HG03520 (cell line): Measurements from ENCODE around the gene NEU4.
"Not testable (repeated sequence)": the region's sequence is repeated elsewhere in the genome, so short reads cannot be mapped to it uniquely, and the experiment has no call there.

Experiments used
- ATAC-seq: cut with Tn5 transposase; IDR thresholded peaks from one replicate; pipeline ENCODE4 v1.9.1; 2021; ENCODE audit warnings: mild to moderate bottlenecking, moderate library complexity; ENCODE audit not compliant: unreplicated experiment

NEU4 gene

DNA sequence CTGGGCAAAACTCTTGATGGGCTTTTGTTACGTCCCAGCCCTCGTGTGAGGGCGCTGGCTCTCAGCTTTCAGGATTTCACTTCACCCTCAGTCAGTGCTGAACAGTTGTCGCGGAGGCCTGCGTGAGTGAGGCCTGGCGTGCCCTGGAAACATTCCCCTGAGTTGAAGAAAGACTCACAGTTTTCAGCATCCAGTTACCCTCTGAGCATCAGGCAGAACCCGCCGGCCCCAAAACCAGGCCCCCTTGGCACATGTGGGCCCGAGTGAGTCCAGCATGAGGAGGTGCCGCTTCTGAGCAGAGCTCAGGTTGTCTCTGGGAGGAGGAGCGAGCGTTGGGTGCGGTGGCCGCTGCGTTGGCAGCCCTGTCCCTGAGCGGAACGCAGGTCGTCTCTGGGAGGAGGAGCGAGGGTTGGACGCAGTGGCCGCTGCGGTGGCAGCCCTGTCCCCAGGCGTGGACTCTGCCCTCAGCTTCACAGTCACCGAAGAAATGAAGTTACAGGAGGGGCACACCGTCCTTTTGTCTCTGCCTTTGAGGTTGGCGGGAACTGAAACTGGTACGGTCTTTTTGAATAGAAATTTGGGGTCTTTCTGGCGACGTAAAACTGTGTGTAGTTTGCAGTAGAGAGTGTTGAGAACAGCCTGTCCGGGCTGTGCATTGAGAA is at the start of gene NEU4:
Gene NEU4 (plus strand): TSS at position 473 of the 662 bp plus-strand sequence. CDS start 5,292 bp downstream, outside the sequence.
- no peak for ATAC-seq

DNA sequence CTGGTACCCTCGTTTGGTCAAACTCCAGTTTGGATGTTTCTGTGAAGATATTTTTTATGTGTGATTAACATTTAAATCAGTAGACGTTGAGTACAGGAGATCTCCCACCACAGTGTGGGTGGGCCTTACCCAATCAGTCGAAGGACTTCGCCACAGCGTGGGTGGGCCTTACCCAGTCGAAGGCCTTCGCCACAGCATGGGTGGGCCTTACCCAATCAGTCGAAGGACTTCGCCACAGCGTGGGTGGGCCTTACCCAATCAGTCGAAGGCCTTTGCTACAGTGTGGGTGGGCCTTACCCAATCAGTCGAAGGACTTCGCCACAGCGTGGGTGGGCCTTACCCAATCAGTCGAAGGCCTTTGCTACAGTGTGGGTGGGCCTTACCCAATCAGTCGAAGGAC is 49.1 kb upstream of the NEU4 start:
- not testable (repeated sequence) for ATAC-seq

GRCh38 chr2:241760301-241760771 is 48.7 kb upstream of the NEU4 start:
- no peak for ATAC-seq

DNA sequence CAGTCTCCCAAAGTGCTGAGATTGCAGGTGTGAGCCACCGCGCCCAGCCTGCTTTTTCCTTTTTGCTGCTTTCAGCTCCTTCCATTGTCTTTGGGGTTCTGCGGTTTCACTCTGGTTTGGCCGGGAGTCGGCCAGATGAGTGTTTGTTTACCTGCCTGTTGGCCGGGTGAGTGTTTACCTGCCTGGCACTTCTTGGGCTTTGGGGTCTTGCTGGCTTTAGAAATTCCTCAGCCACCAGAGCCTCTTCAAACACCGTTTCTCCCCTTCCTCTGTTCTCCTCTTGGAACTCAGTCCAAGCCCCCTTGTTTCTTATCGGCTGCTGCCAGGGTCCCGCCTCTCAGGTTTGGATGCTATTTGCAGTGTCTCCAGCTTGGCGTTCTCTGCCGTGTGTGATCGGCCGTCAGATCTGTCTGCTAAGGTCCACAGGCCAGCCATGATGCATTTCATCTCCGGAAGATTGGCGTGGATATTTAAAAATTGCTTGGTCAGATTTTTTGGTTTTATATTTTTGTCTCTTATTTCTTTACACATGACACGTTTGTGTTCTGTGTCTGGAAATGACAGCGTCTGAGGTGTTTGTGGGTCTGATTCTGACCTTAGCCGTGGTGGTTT is 46.6 kb upstream of the NEU4 start:
- ATAC-seq: no peak

- ATAC-seq: no peak
Observed at GRCh38 chr2:241762933-241763369, 46.0 kb upstream of the NEU4 start.

- ATAC-seq: no peak
Observed at GRCh38 chr2:241763551-241764274, 45.3 kb upstream of the NEU4 start.

DNA sequence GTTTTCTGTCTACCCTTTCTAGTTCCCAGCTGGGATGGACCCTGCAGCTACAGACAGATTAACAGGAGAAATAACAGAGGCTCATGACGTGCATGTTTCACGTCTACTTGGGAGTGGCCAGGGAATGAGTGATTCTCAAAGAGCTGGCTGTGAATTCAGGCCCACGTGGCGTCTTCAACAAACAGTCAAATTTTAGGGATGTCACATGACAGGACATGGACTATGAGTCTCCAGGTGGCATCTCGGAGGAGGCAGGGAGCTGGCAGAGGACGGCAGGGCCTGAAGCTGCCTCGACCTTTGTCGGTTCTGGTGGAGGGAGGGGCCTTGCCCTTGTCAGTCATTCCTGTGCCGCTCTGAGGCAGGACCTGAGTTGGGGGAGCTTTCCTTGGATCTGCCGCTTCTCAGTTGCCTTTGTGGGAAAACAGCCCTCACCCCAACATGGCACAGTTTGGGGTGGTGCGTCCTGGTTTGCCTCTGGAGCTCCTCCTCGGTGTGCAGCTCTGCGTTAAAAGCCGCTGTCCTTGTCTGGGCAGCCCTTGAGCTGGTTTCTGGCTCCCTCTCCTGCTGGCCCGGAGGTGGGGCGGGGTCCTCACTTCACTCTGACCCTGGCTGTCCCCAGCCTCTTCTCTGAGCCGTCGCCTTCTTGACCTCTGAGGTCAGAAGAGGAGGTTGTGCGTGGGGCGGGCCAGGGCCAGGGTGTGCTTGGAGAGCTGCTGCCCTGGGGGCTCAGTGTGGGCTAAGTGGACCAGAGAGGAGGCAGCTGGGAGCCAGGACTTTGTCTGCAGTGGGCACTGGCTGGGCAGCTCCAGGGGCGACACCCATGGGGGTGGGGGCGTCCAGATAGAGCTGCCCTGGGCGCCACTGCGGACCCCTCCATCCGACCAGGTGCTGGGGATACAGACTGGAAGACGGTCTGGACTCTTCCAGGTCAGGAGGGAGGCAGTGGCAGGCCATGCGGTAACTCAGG is 44.4 kb upstream of the NEU4 start:
- ATAC-seq: no peak

DNA sequence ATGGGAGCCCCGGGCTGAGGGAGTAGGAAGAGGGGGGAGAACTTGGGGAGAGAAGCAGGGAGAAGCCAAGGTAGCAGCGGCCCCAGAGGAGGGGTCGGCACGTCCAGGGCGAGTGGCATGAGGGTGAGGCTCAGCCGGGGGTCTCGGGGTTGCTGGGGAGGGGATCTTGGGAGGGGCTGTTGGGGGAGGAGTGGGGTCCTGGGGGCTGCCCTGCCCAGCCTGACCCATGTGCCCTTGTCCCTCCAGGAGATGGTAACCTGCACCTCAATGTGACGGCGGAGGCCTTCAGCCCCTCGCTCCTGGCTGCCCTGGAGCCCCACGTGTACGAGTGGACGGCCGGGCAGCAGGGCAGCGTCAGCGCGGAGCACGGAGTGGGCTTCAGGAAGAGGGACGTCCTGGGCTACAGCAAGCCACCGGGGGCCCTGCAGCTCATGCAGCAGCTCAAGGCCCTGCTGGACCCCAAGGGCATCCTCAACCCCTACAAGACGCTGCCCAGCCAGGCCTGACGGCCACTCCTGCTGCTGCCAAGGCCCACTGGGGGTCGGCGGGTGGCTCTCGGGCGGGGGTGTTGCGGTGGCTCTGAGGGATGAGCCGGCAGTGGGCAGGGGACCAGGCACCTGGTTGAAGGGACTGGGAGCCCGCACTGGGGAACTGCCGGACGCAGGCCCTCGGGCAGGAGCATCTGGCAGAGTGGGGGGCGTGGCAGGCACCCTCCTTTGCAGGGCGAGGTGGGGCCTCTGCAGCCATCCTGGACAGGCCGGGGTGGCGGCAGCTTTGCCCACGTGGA is 41.3 kb upstream of the NEU4 start:
- no peak for ATAC-seq

DNA sequence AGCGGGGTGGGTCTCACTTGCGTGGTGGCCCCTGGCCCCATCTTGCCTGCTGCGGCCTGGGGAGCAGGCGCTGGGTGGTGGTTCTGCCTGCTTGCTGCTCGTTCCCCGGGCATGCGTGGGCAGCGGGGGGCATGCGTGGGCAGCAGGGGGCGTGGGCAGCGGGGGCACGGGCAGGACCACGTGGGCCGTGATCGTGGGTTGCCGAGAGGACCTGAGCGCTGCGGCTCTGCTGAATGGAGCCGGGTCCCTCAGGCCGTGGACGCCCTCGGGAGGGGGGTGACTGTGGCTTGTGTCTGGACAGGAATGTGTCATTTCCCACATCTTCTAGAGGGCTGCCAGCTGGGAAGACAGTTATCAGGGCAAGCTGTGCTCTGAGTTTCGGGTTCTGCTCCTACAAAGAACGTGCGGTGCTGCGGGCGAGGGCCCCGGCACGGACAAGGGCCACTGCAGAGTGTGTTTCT is 40.7 kb upstream of the NEU4 start:
- no peak for ATAC-seq

DNA sequence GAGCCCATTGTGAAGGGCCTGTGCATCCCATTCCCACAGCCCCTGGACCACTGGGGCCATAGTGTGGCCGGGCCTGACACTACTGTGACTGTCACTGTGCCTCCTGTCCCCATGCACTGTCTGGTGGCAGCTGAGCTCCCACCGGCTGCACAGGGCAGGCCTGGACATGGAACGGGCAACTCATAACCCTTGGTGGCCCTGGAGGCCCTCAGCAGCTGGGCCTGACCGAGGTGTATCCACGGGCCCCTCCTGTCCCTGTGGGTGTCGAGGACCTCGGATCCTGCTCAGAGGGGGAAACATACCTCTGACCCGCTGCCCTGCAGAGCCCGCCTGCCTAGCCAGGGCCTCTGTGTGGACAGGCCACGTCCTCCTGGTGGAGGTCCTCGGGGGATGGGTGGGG is 40.1 kb upstream of the NEU4 start:
- ATAC-seq: no peak

- ATAC-seq: no peak
Observed at GRCh38 chr2:241769819-241770184, 39.2 kb upstream of the NEU4 start.

GRCh38 chr2:241770185-241770935 is 38.6 kb upstream of the NEU4 start:
- no peak for ATAC-seq

DNA sequence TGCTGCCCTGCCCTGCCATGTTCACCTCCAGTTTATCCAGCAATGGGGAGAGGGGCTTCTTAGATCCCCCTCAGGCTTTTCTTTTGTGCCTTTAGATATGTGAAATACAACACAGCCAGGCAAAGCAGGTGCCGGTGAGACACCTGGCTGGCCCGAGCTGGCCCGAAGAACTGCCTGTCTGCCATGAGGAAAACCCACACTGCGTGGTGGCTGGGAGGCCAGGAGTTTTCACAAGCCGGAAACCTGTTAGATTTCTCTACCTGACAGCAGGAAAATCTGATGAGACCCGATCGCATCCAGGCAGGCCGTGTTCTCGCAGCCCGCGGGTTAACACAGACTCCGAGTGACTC is 38.1 kb upstream of the NEU4 start:
- no peak for ATAC-seq

DNA sequence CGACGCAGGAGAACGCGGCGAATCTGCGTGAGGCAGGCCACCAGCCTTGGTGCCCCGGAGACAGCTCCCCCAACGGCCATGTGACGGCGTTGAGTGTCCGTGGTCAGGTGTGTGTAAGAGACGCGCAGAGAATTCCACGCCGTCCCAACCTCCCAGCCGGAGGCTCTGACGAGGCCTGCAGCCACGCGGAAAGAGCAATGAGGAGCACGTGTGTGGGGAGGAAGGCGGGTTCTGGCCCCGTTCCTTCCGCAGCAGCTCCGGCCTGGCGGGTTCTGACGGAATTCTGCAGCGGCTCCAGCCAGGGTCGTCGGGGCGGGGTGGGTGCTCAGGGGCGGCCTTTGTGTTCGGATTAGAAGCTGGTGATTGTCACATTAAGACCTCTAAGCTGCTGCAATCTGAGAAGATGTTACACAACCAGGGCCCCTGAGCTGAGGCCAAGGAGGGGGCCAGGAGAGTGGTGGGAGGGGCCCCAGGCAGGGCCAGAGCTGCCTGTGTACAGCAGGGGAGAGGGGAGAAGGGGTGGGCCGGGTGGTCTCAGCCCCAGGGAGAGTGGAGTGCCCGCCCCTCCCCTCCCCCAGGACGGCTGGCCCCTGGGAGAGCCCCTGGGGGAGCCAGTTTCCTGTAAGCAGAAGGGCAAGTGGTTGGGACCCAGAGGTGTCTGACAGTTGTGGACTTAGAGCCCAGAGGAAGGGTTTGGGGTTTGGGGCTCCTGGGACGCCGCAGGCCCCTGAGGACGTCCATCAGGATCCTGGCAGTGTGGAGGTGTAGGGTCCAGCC is 37.5 kb upstream of the NEU4 start:
- ATAC-seq: no peak

DNA sequence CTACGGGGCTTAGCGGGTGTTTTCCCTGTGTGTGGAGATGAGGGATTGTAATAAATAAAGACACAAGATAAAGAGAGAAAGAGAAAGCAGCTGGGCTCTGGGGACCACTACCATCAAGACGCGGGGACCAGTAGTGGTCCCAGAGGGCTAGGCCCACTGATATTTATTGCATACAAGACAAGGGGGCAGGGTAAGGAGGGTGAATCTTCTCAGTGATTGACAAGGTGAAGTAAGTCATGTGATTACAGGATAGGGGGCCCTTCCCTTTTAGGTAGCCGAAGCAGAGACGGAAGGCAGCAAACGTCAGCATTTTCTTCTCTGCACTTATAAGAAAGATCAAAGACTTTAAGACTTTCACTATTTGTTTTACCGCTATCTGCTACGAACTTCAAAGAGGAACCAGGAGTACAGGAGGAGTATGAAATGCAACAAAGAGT is 36.9 kb upstream of the NEU4 start:
- no peak for ATAC-seq

DNA sequence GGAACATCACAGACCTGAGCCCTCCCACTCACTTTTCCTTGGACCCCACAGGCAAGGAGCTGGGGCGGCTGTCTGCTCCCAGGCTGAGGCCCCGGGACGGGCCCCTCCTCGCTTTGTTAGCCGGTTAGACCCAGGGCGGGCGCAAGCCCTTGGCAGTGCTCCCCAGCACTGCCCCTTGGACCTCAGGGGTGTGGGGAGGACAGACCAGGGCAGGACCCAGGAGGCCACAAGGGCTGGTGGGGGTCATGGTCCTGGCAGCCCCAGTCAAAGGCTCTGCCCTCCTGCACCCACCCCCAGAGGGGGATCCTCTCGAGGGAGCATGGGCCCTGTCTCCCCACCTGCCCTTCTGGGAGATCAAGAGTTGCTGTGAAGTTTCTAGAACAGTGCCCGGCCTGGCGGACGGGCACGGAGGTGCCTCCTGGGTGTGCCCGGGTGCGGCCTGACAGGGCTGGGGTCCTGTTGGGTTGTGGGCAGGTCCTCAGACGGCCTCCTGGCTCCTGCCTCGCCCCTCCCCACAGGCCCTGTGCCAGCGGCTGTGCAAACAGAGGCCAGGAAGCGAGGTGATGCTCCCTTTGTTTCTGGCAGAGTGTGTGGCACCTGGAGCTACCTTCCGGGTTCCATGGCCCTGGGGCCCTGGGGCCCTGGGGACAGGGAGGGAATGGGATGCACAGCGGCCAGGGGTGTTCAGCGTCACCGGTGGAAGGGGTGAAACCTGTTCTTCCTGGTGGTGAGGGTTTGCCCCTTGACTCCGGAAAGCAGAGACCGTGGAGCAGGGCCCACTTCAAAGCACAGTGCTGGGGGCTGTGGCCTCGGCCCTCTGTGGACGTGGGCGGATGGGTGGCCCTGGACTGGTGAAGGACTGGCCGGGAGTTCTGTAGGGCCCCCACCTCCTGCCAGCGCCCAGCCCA is 35.2 kb upstream of the NEU4 start:
- ATAC-seq: no peak

DNA sequence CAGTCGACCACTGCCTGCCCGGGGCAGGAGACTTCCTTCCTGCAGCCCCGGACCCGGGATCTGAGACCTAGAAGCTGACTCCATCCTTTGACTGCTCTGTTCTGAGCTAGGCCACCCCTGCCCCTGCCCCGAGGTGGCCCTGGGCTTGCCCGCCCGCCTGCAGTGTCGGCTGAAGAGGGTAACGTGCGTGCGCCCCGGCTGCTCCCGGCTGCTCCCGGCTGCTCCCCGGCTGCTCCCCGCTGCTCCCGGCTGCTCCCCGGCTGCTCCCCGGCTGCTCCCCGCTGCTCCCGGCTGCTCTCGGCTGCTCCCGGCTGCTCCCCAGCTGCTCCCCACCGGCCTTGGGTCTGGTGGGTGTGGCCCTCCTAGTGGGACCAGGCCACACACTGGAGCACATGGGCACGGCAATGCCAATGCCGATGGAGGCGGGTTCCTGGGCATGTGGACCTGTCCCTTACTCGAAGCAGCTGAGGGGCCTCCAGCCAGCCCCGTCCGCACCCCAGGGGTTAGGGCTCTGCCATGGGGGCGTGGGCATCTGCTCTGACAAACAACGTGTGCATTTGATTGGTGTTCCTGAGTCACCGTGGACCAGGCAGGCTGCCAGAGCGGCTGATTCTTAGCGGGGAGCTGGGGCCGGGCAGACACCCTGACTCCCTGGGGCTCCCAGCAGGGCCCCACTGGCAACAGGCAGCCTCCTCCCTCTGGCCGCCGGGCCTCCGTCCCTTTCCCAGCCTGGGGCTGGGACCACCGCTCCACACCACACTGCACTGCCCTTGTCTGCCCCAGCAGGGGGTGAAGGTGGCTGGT is 34.4 kb upstream of the NEU4 start:
- ATAC-seq: no peak
